ENCODE measurements around the gene P4HTM. TPM values are rescaled to one million over a fixed set of nuclear protein-coding genes. Genes with fewer than 3 reads are reported as not detected.

The P4HTM gene
- total RNA-seq, 1 experiment from 2014 or later: 72.9 TPM

- no peak for DNase-seq (ENCODE audit: low read depth)
Measured at GRCh38 chr3:49018707-49019006, 28.6 kb downstream of the P4HTM start.

GRCh38 chr3:49019941-49020329, 29.9 kb downstream of the P4HTM start:
- in situ Hi-C loops (cut with HindIII; ENCODE audit: low pct_unique_long_range_greater_than_20kb, low sequenced_read_pairs): no loop called here
- DNase-seq (ENCODE audit: low read depth): no peak

More at GRCh38 chr3:49018707-49019006, 28.6 kb downstream of the P4HTM start:
- in situ Hi-C loops (cut with HindIII; ENCODE audit: low pct_unique_long_range_greater_than_20kb, low sequenced_read_pairs): no loop called here

DNA sequence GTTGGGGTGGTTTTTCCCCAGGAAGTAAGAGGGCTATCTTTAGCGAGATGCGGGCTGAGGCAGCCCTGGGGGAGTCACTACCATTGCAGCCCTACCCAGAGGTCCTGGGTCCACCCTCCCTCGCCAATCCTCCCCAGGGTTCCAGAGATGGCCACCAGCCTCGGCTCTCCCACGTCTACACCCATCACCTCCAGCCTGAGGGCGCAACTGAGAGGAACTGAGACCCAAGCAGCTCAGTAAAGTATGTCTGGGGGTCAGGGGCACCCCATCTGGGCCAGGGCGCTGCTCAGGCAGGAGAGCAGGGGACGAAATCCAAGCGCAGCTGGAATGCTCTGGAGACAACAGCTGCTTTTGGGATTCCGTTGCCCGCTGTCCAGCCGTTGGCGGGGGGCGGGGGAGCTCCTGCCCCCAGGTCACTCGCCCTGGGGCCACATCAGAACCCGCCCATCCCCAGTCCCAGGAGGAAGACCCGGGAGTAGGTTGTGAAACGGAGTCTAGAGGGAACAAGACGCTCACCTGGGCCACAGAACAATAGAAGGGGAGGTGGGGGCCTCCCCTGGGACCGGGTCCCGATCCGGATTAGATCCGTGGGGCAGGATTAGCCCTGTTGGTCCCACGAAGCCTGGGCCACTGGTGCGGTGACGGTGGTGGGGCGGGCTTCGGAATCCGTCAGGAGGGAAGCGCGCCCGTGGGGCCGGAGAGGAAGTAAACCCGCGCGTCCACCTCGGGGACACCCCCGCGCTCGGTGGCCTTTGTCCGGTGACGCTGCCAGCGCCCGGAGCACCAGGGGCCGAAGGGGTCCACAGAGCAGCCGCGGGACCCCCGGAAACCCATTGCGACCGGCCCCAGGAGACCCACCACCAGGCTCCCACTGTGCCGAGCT, 30.5 kb downstream of the P4HTM start:
- DNase-seq (ENCODE audit: low read depth): peak; percentile 29
- in situ Hi-C loops (cut with HindIII; ENCODE audit: low pct_unique_long_range_greater_than_20kb, low sequenced_read_pairs): no loop called here

GRCh38 chr3:49021213-49021812, 31.3 kb downstream of the P4HTM start:
- peak; percentile 97 for DNase-seq (ENCODE audit: low read depth)
- in situ Hi-C loops (cut with HindIII; ENCODE audit: low pct_unique_long_range_greater_than_20kb, low sequenced_read_pairs): no loop called here

GRCh38 chr3:49021813-49022687, 32.0 kb downstream of the P4HTM start, which contains the start of gene NDUFAF3:
NDUFAF3 (plus strand) TSS chr3:49022121; CDS start chr3:49022145, 24 bp downstream.
- in situ Hi-C loops (cut with HindIII; ENCODE audit: low pct_unique_long_range_greater_than_20kb, low sequenced_read_pairs): no loop called here
- DNase-seq (ENCODE audit: low read depth): peak; percentile 92

GRCh38 chr3:49022688-49023171, 32.7 kb downstream of the P4HTM start:
- no peak for DNase-seq (ENCODE audit: low read depth)
- in situ Hi-C loops (cut with HindIII; ENCODE audit: low pct_unique_long_range_greater_than_20kb, low sequenced_read_pairs): no loop called here

DNA sequence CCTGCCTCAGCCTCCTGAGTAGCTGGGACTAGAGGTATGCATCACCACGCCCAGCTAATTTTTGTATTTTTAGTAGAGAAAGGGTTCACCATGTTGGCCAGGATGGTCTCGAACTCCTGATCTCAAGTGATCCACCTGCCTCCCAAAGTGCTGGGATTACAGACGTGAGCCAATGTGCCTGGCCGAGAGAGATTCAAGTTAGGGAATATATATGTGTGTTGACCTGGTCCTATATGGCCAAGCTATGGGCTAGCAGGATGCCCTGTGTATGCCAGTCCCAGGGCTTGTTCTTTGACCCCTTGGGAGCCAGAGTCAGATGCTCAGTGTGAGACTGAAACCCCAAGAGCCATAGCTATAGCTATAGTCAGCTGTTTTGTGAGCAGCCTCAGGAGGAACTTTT, 33.7 kb downstream of the P4HTM start:
- in situ Hi-C loops (cut with HindIII; ENCODE audit: low pct_unique_long_range_greater_than_20kb, low sequenced_read_pairs): no loop called here
- DNase-seq (ENCODE audit: low read depth): no peak

- no peak for DNase-seq (ENCODE audit: low read depth)
- in situ Hi-C loops (cut with HindIII; ENCODE audit: low pct_unique_long_range_greater_than_20kb, low sequenced_read_pairs): no loop called here
Measured at GRCh38 chr3:49024449-49024848, 34.4 kb downstream of the P4HTM start.

GRCh38 chr3:49025005-49025792, 35.2 kb downstream of the P4HTM start:
- no peak for DNase-seq (ENCODE audit: low read depth)
- in situ Hi-C loops (cut with HindIII; ENCODE audit: low pct_unique_long_range_greater_than_20kb, low sequenced_read_pairs): no loop called here

DNA sequence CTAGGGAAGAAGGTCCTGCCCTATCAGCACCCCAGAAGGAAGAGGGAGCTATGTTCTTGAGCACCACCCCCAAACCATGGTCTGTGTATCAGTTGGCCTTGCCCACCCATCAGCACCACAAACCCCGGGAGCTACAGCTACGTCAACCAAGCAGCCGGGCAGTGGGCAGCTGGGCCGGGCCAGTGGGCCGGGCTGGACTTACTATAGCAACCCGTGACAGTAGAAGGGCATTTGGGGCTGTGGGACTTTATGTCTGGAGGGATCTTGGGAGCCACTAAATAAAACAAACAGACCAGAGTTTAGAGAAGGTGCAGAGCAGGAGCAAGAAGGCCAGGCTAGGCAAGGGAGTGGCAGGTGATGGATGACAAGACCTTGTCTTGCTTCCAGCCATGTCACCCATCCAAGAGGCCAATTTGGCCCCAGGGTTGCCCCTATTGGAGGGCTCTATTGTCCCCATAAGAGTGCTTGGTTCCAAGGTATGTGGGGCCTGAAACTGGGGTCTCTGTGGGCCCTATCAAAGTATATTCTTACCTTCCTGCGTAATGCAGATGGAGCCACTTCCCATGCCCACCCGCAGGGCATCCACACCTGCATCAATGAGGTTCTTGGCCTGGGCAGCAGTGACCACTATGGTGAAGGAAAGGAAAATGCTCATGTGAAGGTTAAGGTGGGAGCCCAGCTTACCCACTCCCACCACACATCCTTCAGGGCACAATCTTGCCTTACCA, 35.9 kb downstream of the P4HTM start:
- in situ Hi-C loops (cut with HindIII; ENCODE audit: low pct_unique_long_range_greater_than_20kb, low sequenced_read_pairs): no loop called here
- no peak for DNase-seq (ENCODE audit: low read depth)

DNA sequence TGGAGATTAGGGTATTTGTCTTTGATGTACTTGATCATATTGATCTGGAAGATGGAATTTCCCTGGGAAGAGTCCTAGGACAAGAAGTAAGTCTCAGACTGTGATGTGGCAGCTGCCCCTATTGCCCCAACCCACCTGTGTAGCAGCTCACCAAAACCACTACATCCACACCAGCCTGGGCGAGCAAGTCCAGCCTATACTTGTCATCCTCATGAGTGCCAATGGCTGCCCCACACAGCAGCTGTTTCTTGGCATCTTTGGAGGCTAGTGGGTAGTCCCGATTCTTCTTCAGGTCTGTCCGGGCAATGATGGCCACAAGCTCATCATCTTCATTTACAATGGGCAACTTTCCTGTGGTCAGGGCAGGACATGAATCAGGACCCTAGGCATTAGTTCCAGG, 36.5 kb downstream of the P4HTM start:
- no peak for DNase-seq (ENCODE audit: low read depth)
- in situ Hi-C loops (cut with HindIII; ENCODE audit: low pct_unique_long_range_greater_than_20kb, low sequenced_read_pairs): no loop called here

DNA sequence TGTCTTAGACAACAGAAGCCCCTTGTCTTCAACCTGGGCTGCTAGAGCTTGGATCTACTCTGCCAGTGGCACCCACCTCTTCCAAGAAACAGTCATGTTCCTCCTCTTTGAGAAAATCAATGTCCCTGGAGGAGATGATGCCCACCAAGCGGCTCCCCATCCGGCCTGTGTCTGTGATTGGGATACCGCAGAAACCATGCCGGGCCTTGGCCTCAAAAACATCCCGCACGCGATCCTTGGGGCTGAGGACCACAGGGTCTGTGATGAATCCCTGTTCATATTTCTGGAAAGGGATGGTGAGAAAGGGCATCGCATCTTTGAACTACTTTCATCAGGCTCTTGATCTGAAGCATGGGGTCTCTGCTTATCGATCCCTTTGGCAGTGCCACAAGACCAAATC, 37.6 kb downstream of the P4HTM start:
- DNase-seq (ENCODE audit: low read depth): no peak
- in situ Hi-C loops (cut with HindIII; ENCODE audit: low pct_unique_long_range_greater_than_20kb, low sequenced_read_pairs): no loop called here

DNA sequence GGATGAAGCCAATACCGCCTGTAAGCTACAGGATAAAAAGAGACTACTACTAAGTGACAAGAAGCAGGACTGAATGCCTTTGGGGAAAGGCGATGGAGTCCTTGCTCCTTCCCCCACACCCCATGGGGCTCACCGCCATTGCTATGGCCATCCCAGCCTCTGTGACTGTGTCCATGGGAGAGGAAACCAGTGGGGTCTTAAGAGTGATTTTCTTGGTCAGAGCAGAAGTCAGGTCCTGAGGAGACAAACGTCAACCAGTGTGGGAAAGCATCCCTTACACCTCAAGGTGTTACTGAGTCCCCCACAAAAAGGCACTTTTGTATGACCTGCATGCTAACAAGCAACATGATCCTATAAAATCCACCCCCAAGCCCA, 38.2 kb downstream of the P4HTM start:
- DNase-seq (ENCODE audit: low read depth): no peak
- in situ Hi-C loops (cut with HindIII; ENCODE audit: low pct_unique_long_range_greater_than_20kb, low sequenced_read_pairs): no loop called here

DNA sequence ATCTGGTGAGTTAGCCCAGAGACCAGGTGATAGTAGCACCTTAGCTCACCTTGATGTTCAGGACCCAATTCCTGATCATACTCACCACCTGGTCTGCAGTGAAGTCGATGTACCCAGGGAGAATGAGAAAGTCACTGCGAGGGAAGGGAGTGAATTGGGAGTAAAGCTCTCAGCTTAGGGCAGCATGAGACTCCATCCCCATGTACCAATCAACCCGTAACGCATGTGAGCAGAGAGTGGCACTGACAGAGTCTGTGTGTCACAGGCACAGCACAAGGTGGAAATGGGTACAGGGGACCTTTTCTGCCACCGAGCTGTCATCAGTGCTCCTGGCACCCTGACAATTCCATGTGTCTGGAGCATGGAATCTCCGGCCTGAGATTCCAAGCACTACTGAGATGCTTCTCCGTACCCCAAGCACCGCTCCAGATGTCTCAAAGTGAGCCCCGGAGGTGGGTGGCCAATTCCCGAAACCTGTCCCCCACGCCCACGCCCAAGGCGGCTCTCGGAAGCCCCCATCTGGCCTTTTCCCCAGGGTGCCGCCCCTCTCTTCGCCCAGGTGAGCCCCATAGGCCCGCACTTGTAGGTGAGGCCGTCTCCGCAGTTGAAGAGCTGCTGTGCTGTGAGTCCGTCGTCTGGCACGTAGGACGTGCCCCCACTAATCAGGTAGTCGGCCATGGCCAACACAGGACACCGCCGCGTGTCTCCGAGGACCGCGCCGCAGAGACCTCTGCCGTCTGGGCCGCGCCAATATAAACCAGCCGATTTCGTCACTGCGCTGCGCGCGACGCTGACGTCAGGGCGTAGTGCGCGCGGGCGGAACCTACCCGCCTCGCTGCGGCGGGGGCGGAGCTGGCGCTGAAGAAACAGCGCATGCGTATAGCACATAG, 38.9 kb downstream of the P4HTM start, which contains the start of gene IMPDH2:
Gene IMPDH2, minus strand, starts transcription at position 726 of the 890 bp plus-strand sequence. Its CDS starts 48 bp downstream, at position 678.
- in situ Hi-C loops (cut with HindIII; ENCODE audit: low pct_unique_long_range_greater_than_20kb, low sequenced_read_pairs): no loop called here
- DNase-seq (ENCODE audit: low read depth): peak; percentile 80

GRCh38 chr3:49029563-49029884, 39.5 kb downstream of the P4HTM start:
- no peak for DNase-seq (ENCODE audit: low read depth)
- in situ Hi-C loops (cut with HindIII; ENCODE audit: low pct_unique_long_range_greater_than_20kb, low sequenced_read_pairs): no loop called here

DNA sequence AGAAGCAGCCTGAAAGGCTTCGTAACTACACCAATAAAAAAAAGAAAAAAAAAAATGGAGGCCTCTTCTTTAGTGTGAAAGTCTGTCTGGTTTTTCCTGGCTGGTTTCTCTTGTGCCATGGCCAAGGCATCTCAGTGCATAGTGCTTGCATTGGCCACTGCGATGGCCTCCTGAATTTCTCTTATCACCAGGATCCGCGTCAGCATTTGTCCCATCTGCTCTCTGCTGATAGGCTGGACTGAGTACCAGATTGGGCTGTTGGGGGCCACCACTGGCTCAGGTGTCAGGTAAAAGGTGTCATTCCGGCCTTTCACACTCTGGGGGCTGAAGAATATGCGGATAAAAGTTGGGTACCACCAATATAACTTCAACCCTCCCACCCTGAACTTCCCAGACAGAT, 40.3 kb downstream of the P4HTM start:
- no peak for DNase-seq (ENCODE audit: low read depth)
- in situ Hi-C loops (cut with HindIII; ENCODE audit: low pct_unique_long_range_greater_than_20kb, low sequenced_read_pairs): no loop called here
